AG04449 (cell line): ENCODE results near the gene MADD.

Source experiments
- CTCF ChIA-PET: fragments of 350-600 bp; formaldehyde crosslinking; extraction: SDS; loops from one replicate; lab custom pipeline; 2021; ENCODE audit warnings: antibody characterized with exemption; lab: Yijun Ruan, JAX
- POLR2A ChIA-PET: fragments of 400-600, 350-600 bp; formaldehyde crosslinking; extraction: SDS; loops from one replicate; lab custom pipeline; 2020; ENCODE audit warnings: antibody characterized with exemption, inconsistent platforms; lab: Yijun Ruan, JAX
- DNase-seq: peaks from one replicate; pipeline ENCODE4 v3.0.0-alpha.2; 2010; ENCODE audit warnings: low read depth, low spot score
- H3K4me3 ChIP-seq: 2 replicates; pipeline ENCODE4 v1.5.1; 2011; ENCODE audit warnings: low read depth, mild to moderate bottlenecking, control low read depth, low read length
- CTCF ChIP-seq: IDR thresholded peaks from one replicate; pipeline ENCODE4 v1.5.1; 2011; ENCODE audit warnings: mild to moderate bottlenecking, moderate library complexity, low read length, control low read depth, inconsistent platforms; ENCODE audit not compliant: insufficient read depth; ENCODE audit errors: missing control alignments

MADD gene

GRCh38 chr11:47264521-47264920 lies 5.4 kb upstream of the MADD start:
- no peak for TF ChIP-seq CTCF
- ChIA-PET POLR2A (interaction anchor here (1.1 kb wide), 1 partner anchor 16 kb away, joined by 3 read pairs; the partner anchor contains the start of gene ACP2), CTCF (interaction anchor here (0.8 to 3.5 kb wide), 8 partner anchors 8 to 376 kb away, joined by 3 to 31 read pairs (median 9); partner anchors contain the start of genes ACP2, ARFGAP2 and PACSIN3)
- H3K4me3 ChIP-seq: no peak overlapping the region
- no peak for DNase-seq

- H3K4me3 ChIP-seq: no peak overlapping the region
- ChIA-PET POLR2A (no interaction called here), CTCF (interaction anchor here (1.1 to 4.3 kb wide), 5 partner anchors 9 to 91 kb away, joined by 3 to 38 read pairs (median 4); partner anchors contain the start of genes ARFGAP2 and NR1H3)
- no peak for DNase-seq
- no peak for TF ChIP-seq CTCF
Measured at GRCh38 chr11:47267876-47268275, 2.1 kb upstream of the MADD start.

GRCh38 chr11:47268448-47269001 lies 1.4 kb upstream of the MADD start:
- CTCF ChIA-PET: interaction anchor here (1.1 to 4.3 kb wide), 5 partner anchors 10 to 92 kb away, joined by 3 to 38 read pairs (median 4); partner anchors contain the start of genes ARFGAP2 and NR1H3
- no peak for DNase-seq
- POLR2A ChIA-PET: no interaction called here
- no peak for TF ChIP-seq CTCF
- H3K4me3 ChIP-seq: peak overlapping the region; percentile 30

GRCh38 chr11:47269002-47269828 lies 718 bp upstream of the MADD start:
- DNase-seq: peak; percentile 44
- ChIA-PET POLR2A (no interaction called here), CTCF (interaction anchor here (2.2 to 5.8 kb wide), 5 partner anchors 10 to 91 kb away, joined by 6 to 41 read pairs (median 15); partner anchors contain the start of gene NR1H3)
- peak; percentile 11 for TF ChIP-seq CTCF
- H3K4me3 ChIP-seq: peak overlapping the region; percentile 75

- peak overlapping the region; percentile 75 for H3K4me3 ChIP-seq
- ChIA-PET POLR2A (interaction anchor here (1.2 kb wide), 1 partner anchor 85 kb away, joined by 3 read pairs; no protein-coding TSS in a partner anchor), CTCF (interaction anchor here (0.6 to 5.8 kb wide), 13 partner anchors 12 to 108 kb away, joined by 3 to 41 read pairs (median 4); partner anchors contain the start of gene NR1H3)
- DNase-seq: no peak
- TF ChIP-seq CTCF: peak; percentile 1
Measured at GRCh38 chr11:47270331-47271271, 668 bp downstream of the MADD start.
